Breast epithelium (tissue), 3 donors: ENCODE data around the gene CMC1.

Experiments
- CTCF ChIP-seq, 3 donors: fragments of 450-650 bp; IDR thresholded peaks; one replicate each; pipeline ENCODE4 v1.5.1; 2016 to 2017; ENCODE audit warnings: antibody characterized with exemption in 3 of 3, mild to moderate bottlenecking in 3 of 3, moderate library complexity in 3 of 3
- POLR2A ChIP-seq: fragments of 450-650 bp; IDR thresholded peaks from one replicate; pipeline ENCODE4 v1.6.1; 2016; ENCODE audit warnings: antibody characterized with exemption, mild to moderate bottlenecking, moderate library complexity

- TF ChIP-seq CTCF (IDR thresholded peaks at IDR 0.05) (peak; percentile 33 to 45 (median 41)), POLR2A (no peak)
These were observed 45.2 kb downstream of the CMC1 start for GRCh38 chr3:28286595-28286994.
